Measurements from ENCODE around the gene RBM28. TPM values are rescaled to one million over a fixed set of nuclear protein-coding genes. Genes with fewer than 3 reads are reported as not detected.

Gene RBM28
- total and polyA plus RNA-seq, 2 of the 8 experiments (the other 6 are each of a cell fraction or from before 2014, with no cell fraction given) = 12.8 to 65.3 TPM

- Histone ChIP-seq H3K4me1 (replicated peaks in 1 of 4; ENCODE audit: control insufficient read depth in 3 of 4, insufficient read depth in 4 of 4, low read length in 3 of 4) (peaks cover 0 to 14% (median 7%) of the 10 kb centered on the region in 4 experiments; a peak in 5 of 7 replicates), H3K4me2 (ENCODE audit: insufficient read depth in 1 of 2, low read depth in 2 of 2, low read length in 2 of 2) (no peak overlapping the region; a peak in 1 of 4 replicates), H3K27ac (ENCODE audit: low read depth, low read length) (no peak overlapping the region), H4K5ac (ENCODE audit: insufficient read length, low read depth, low read length) (no peak overlapping the region), H3K14ac (ENCODE audit: insufficient read length) (no peak overlapping the region), H3K18ac (ENCODE audit: extremely low read depth, low read length) (no peak overlapping the region), H3K23me2 (ENCODE audit: low read depth, low read length) (peaks cover 8% of the 10 kb centered on the region; the same call in 1 of the 2 replicates), H4K8ac (ENCODE audit: extremely low read depth, insufficient read depth, low read length) (no peak overlapping the region), H3K79me1 (ENCODE audit: low read depth, low read length) (no peaks in the 10 kb centered on the region), H2BK12ac (ENCODE audit: low read depth, low read length) (no peak overlapping the region), H3K27me3 (replicated peaks in 1 of 4; ENCODE audit: control insufficient read depth in 3 of 4, extremely low read depth in 1 of 4, insufficient read depth in 3 of 4, low read length in 3 of 4) (peaks cover 28 to 70% (median 57%) of the 10 kb centered on the region in 4 experiments), H3K79me2 (ENCODE audit: control insufficient read depth in 1 of 2, insufficient read depth in 2 of 2, low read length in 2 of 2) (no peaks in the 10 kb centered on the region), H3K23ac (ENCODE audit: insufficient read length) (no peak overlapping the region), H2BK5ac (ENCODE audit: low read depth, low read length) (no peak overlapping the region), H3K9ac (replicated peaks in 1 of 4; ENCODE audit: extremely low read depth in 1 of 4, low read depth in 3 of 4, low read length in 3 of 4) (no peak overlapping the region), H2AFZ (ENCODE audit: low read length) (no peak overlapping the region), H3K9me3 (ENCODE audit: insufficient read depth in 2 of 2, low read depth in 1 of 2, low read length in 1 of 2) (no peaks in the 10 kb centered on the region), H3K36me3 (ENCODE audit: control insufficient read depth in 2 of 4, insufficient read depth in 4 of 4, low read length in 3 of 4) (peaks cover 0 to 9% (median 0%) of the 10 kb centered on the region in 4 experiments; a peak in 1 of 8 replicates), H4K20me1 (replicated peaks in 1 of 2; ENCODE audit: control insufficient read depth in 1 of 2, insufficient read depth in 2 of 2, low read length in 2 of 2) (no peaks in the 10 kb centered on the region), H3K4ac (replicated peaks; ENCODE audit: insufficient read length, low read depth, low read length) (no peak overlapping the region), H2BK120ac (replicated peaks; ENCODE audit: low read depth, low read length) (no peak overlapping the region), H2BK20ac (ENCODE audit: low read length) (no peak overlapping the region), H2BK15ac (ENCODE audit: low read length) (no peak overlapping the region), H4K91ac (replicated peaks; ENCODE audit: insufficient read length, low read length) (no peak overlapping the region), H3K56ac (replicated peaks; ENCODE audit: insufficient read length, low read depth, low read length) (no peak overlapping the region), H2AK5ac (ENCODE audit: low read depth, low read length) (no peak overlapping the region), H3K4me3 (ENCODE audit: extremely low read depth in 1 of 4, insufficient read depth in 2 of 4, low read depth in 3 of 4, low read length in 4 of 4) (no peak overlapping the region)
- TF ChIP-seq TEAD4 (IDR thresholded peaks at IDR 0.05; ENCODE audit: low read depth, low read length) (no peak), RNF2 (IDR thresholded peaks at IDR 0.05; ENCODE audit: borderline replicate concordance, low read depth, low read length, missing control alignments, poor library complexity, severe bottlenecking) (peak; percentile 2)
- ChIA-PET POLR2A (ENCODE audit: partially characterized antibody) (no interaction called here), CTCF (ENCODE audit: partially characterized antibody) (interaction anchor here (1.5 to 11.5 kb wide), 2 partner anchors 15 to 21 kb away, joined by 7 to 274 read pairs; no protein-coding TSS in a partner anchor)
- WGBS, 2 experiments (ENCODE audit: extremely low coverage in 1 of 2, insufficient coverage in 1 of 2, insufficient read length in 1 of 2, insufficient replicate concordance in 2 of 2, low coverage in 1 of 2, low lambda C conversion rate in 2 of 2, missing lambda C conversion rate in 1 of 2) = 85% methylated on average over 4 of the region's 4 CpGs; no CpG with 5 or more reads in 1 of the 2 experiments
- DNase-seq (ENCODE audit: low read depth in 1 of 2, low spot score in 2 of 2) (no peak), FAIRE-seq (no peak)
Observed at GRCh38 chr7:128362670-128363069, 19.0 kb upstream of the RBM28 start.
